GM12891 (cell line): Measurements from ENCODE around the gene DNM3.

Experiments
- PAX5 ChIP-seq: IDR thresholded peaks from 2 replicates; pipeline ENCODE4 v1.6.1; 2011; ENCODE audit warnings: low read length, moderate library complexity, mild to moderate bottlenecking; ENCODE audit not compliant: insufficient read depth, severe bottlenecking
- POLR2A ChIP-seq: IDR thresholded peaks from 2 replicates; pipeline ENCODE4 v1.6.1; 2011; ENCODE audit warnings: low read depth, low read length, control low read depth
- POLR2AphosphoS5 ChIP-seq: IDR thresholded peaks from 2 replicates; pipeline ENCODE4 v1.6.1; 2011; ENCODE audit warnings: low read depth, low read length, control low read depth
- TAF1 ChIP-seq: IDR thresholded peaks from 2 replicates; pipeline ENCODE4 v1.6.1; 2011; ENCODE audit warnings: low read depth, low read length, control low read depth

GRCh38 chr1:171995573-171995972, 154.3 kb downstream of the DNM3 start:
- TF ChIP-seq POLR2AphosphoS5 (no peak), POLR2A (no peak), TAF1 (no peak), PAX5 (no peak)
